SH-SY5Y (cell line): ENCODE results near the gene PADI1.

ENCODE experiments used
- GATA2 ChIP-seq: IDR thresholded peaks from 2 replicates; pipeline ENCODE4 v1.6.1; 2011; ENCODE audit warnings: mild to moderate bottlenecking, low read depth, low read length
- GATA3 ChIP-seq: IDR thresholded peaks from 2 replicates; pipeline ENCODE4 v1.6.1; 2011; ENCODE audit warnings: low read depth, mild to moderate bottlenecking, low read length, moderate library complexity

DNA sequence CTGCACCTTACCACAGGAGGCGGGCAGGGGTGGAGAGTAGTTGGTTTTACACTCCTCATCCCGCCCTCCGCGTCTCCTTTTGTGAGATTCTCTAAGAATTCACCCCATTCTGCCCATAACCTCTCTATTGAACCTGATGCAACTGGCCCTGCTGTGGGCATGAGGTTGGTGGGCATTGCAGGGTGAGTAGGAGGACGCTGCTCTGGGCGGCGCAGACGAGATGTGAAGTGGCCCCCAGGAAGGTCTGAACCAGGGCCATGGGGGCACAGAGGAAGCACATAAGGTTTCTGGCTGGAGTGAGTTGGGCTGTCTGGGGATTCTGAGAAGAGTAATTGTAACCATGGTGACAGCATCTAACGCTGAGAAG lies 8.8 kb downstream of the PADI1 start:
- TF ChIP-seq GATA2 (no peak), GATA3 (no peak)
